HepG2 (cell line): ENCODE data around the gene RASA3.

Experiments used
- CTCF ChIP-seq: sonication (generic); formaldehyde crosslinking; IDR thresholded peaks from 2 replicates; pipeline ENCODE4 v1.5.0; 2020; ENCODE audit warnings: mild to moderate bottlenecking, missing genetic modification reagents, moderate library complexity
- MTERF4 ChIP-seq: sonication (generic); formaldehyde crosslinking; IDR thresholded peaks from 2 replicates; pipeline ENCODE4 v1.8.0; 2023; ENCODE audit warnings: mild to moderate bottlenecking, missing genetic modification reagents
- SIN3A ChIP-seq: IDR thresholded peaks from 2 replicates; pipeline ENCODE4 v1.6.1; 2011; ENCODE audit warnings: low read depth, mild to moderate bottlenecking, control low read depth, low read length, borderline replicate concordance
- TBL1XR1 ChIP-seq: fragments of 150-350 bp; IDR thresholded peaks from 2 replicates; pipeline ENCODE4 v1.6.1; 2014; ENCODE audit warnings: borderline replicate concordance, low read length; ENCODE audit not compliant: partially characterized antibody

- no peak for TF ChIP-seq TBL1XR1
- TF ChIP-seq SIN3A: no peak
- TF ChIP-seq CTCF (CRISPR knock-in tag): no peak
- TF ChIP-seq MTERF4 (CRISPR knock-in tag): no peak
Observed at GRCh38 chr13:113955235-113955634, 177.2 kb downstream of the RASA3 start.
